ENCODE measurements around the gene PHKG1. TPM values are rescaled to one million over a fixed set of nuclear protein-coding genes. Genes with fewer than 3 reads are reported as not detected.

Gene PHKG1
- total and polyA plus RNA-seq, 2 of the 4 experiments (the other 2 are of a cell fraction), result 0.62 to 0.72 TPM

GRCh38 chr7:56087445-56087844 lies 5.3 kb downstream of the PHKG1 start:
- Histone ChIP-seq H3K4me1 (ENCODE audit: control insufficient read depth, insufficient read depth, low read length) (peaks cover under 1% of the 10 kb centered on the region), H2BK120ac (ENCODE audit: low read depth, low read length) (no peak overlapping the region), H4K5ac (ENCODE audit: low read depth, low read length) (no peak overlapping the region), H3K4ac (ENCODE audit: low read depth, low read length) (no peak overlapping the region), H3K23ac (ENCODE audit: low read depth, low read length) (no peak overlapping the region), H3K56ac (ENCODE audit: extremely low read depth, insufficient read depth, low read length) (no peak overlapping the region), H3K36me3 (ENCODE audit: control insufficient read depth, insufficient read depth, low read length) (peaks cover 14% of the 10 kb centered on the region; the same call in 1 of the 2 replicates), H3K4me3 (ENCODE audit: insufficient read depth, low read depth, low read length) (no peak overlapping the region), H2AK5ac (ENCODE audit: low read depth, low read length) (no peak overlapping the region), H2AFZ (replicated peaks; ENCODE audit: low read length, poor library complexity) (no peak overlapping the region), H2BK20ac (ENCODE audit: low read depth, low read length) (no peak overlapping the region), H3K9me1 (ENCODE audit: insufficient read depth, low read length) (peaks cover 3% of the 10 kb centered on the region; the same call in 1 of the 2 replicates), H3K4me2 (ENCODE audit: low read depth, low read length) (no peak overlapping the region), H3K9ac (ENCODE audit: low read depth, low read length) (no peak overlapping the region), H3K9me3 (ENCODE audit: control insufficient read depth, insufficient read depth, low read length) (no peaks in the 10 kb centered on the region), H3K79me1 (ENCODE audit: low read depth in 1 of 2, low read length in 2 of 2) (0 out of 4 replicates have a peak, but pooled peaks cover 0 to 3% of the 10 kb centered on the region in 2 experiments), H4K91ac (ENCODE audit: insufficient read depth, low read depth, low read length) (no peak overlapping the region), H3K27ac (ENCODE audit: insufficient read depth, low read length) (no peak overlapping the region), H3K18ac (ENCODE audit: low read depth, low read length) (no peak overlapping the region), H3K27me3 (ENCODE audit: control insufficient read depth, insufficient read depth, low read length) (no peaks in the 10 kb centered on the region), H3K14ac (replicated peaks; ENCODE audit: low read depth, low read length) (no peak overlapping the region), H2BK15ac (ENCODE audit: low read depth, low read length) (no peak overlapping the region), H4K20me1 (ENCODE audit: insufficient read depth, low read length) (no peaks in the 10 kb centered on the region), H2BK5ac (ENCODE audit: low read depth, low read length, poor library complexity, severe bottlenecking) (no peak overlapping the region), H2AK9ac (replicated peaks; ENCODE audit: low read depth, low read length, poor library complexity) (no peak overlapping the region), H4K8ac (ENCODE audit: low read depth in 2 of 2, low read length in 2 of 2) (no peak overlapping the region)
- dilution Hi-C loops (cut with HindIII; ENCODE audit: low sequenced_read_pairs, unreplicated experiment) (no loop called here), in situ Hi-C loops (cut with MboI; ENCODE audit: low sequenced_read_pairs) (loop anchor here (25.0 kb wide), 2 partner anchors 800 to 1325 kb away; partner anchors contain the start of gene SEC61G), intact Hi-C loops (cut with micrococcal nuclease) (no loop called here)
- WGBS, 2 experiments (ENCODE audit: extremely low coverage in 2 of 2, insufficient read length in 1 of 2), result no CpG with 5 or more reads among the region's 16 CpGs
- ChIA-PET CTCF (no interaction called here), POLR2A (ENCODE audit: unreplicated experiment) (no interaction called here)
- TF ChIP-seq RCOR1 (IDR thresholded peaks at IDR 0.05; ENCODE audit: insufficient replicate concordance, low read length) (no peak), BHLHE40 (IDR thresholded peaks at IDR 0.05; ENCODE audit: low read depth, low read length) (no peak), SMC3 (IDR thresholded peaks at IDR 0.05; ENCODE audit: low read depth, low read length) (no peak), CEBPB (IDR thresholded peaks at IDR 0.05; ENCODE audit: low read depth, low read length) (no peak), RAD21 (IDR thresholded peaks at IDR 0.05; ENCODE audit: low read length) (no peak), CHD1 (IDR thresholded peaks at IDR 0.05; ENCODE audit: low read depth, low read length) (no peak), RFX5 (IDR thresholded peaks at IDR 0.05; ENCODE audit: low read depth, low read length) (no peak), FOS (IDR thresholded peaks at IDR 0.05; ENCODE audit: low read depth, low read length) (no peak), MAFK (IDR thresholded peaks at IDR 0.05; ENCODE audit: low read depth, low read length) (no peak), USF2 (IDR thresholded peaks at IDR 0.05; ENCODE audit: low read depth, low read length) (no peak), CTCF (conservative IDR thresholded peaks at IDR 0.05; ENCODE audit: low read depth, low read length) (no peak), MXI1 (IDR thresholded peaks at IDR 0.05; ENCODE audit: borderline replicate concordance, low read depth, low read length) (no peak), POLR2A (IDR thresholded peaks at IDR 0.05; ENCODE audit: low read depth, low read length) (no peak), MAZ (IDR thresholded peaks at IDR 0.05; ENCODE audit: borderline replicate concordance, low read depth, low read length) (no peak), ELK1 (IDR thresholded peaks at IDR 0.05; ENCODE audit: borderline replicate concordance, low read depth, low read length) (no peak), NFE2L2 (IDR thresholded peaks at IDR 0.05; ENCODE audit: low read depth, low read length) (no peak)
- no peak for DNase-seq
- no TSS peak for BruUV-seq (replicated peaks)
- no peak for ATAC-seq (ENCODE audit: low read depth)
